Measurements from ENCODE around the gene POLR3B. TPM values are rescaled to one million over a fixed set of nuclear protein-coding genes. Genes with fewer than 3 reads are reported as not detected.
A peak's percentile ranks its signal among the peaks of the same experiment; 100 is the strongest.

Gene POLR3B
- total and polyA plus RNA-seq, 2 of the 13 experiments (the other 11 are each of a cell fraction or from before 2014, with no cell fraction given) = 4.8 to 13.1 TPM

DNA sequence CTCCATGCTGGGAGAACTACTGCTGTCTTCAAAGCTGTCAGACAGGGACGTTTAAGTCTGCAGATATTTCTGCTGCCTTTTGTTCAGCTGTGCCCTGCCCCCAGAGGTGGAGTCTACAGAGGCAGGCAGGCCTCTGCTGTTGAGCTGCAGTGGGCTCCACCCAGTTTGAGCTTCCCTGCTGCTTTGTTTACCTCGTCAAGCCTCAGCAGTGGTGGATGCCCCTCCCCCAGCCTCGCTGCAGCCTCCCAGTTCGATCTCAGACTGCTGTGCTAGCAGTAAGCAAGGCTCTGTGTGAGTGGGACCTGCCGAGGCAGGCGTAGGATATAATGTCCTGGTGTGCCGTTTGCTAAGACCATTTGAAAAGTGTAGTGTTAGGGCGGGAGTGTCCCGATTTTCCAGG, 193.9 kb downstream of the POLR3B start:
- H3K36me3 ChIP-seq (replicated peaks in 1 of 2; ENCODE audit: control insufficient read depth in 1 of 2, insufficient read depth in 2 of 2, low read length in 2 of 2) = no peaks in the 10 kb centered on the region
- 13% methylated on average over 8 of the region's 9 CpGs for WGBS (ENCODE audit: low lambda C conversion rate)
- no peak overlapping the region for H3K9ac ChIP-seq (ENCODE audit: insufficient read depth, low read depth, low read length)
- H3K4me1 ChIP-seq (ENCODE audit: insufficient read depth, low read length) = no peaks in the 10 kb centered on the region
- ATAC-seq (peak; percentile 61), DNase-seq (ENCODE audit: low spot score) (peak; percentile 32), FAIRE-seq (no peak)
- ChIA-PET POLR2A (no interaction called here), CTCF (ENCODE audit: low intra/inter-chr PET ratio, low total read pairs) (no interaction called here)
- peak overlapping the region in 1 of 3 experiments; percentile 40; a peak in 1 of 6 replicates for H3K4me3 ChIP-seq (replicated peaks in 1 of 3; ENCODE audit: insufficient read depth in 1 of 3, low read depth in 2 of 3, low read length in 3 of 3)
- TF ChIP-seq ZNF552 (CRISPR knock-in tag; IDR thresholded peaks at IDR 0.05; ENCODE audit: borderline replicate concordance) (no peak), FOXA1 (IDR thresholded peaks at IDR 0.05) (no peak), FOXA1 (CRISPR knock-in tag; IDR thresholded peaks at IDR 0.05) (peak; percentile 50), POLR2AphosphoS5 (IDR thresholded peaks at IDR 0.05; ENCODE audit: low read depth, low read length) (no peak), FOXA3 (CRISPR knock-in tag; IDR thresholded peaks at IDR 0.05) (peak; percentile 44; the same call in 1 of the 2 replicates), FOXO1 (CRISPR knock-in tag; IDR thresholded peaks at IDR 0.05) (0 out of 2 replicates have a peak, but pooled peaks have one; percentile 26), FOXK1 (CRISPR knock-in tag; IDR thresholded peaks at IDR 0.05; ENCODE audit: borderline replicate concordance, low read depth) (peak; percentile 67; the same call in 1 of the 2 replicates), ZNF292 (CRISPR knock-in tag; IDR thresholded peaks at IDR 0.05; ENCODE audit: borderline replicate concordance, low read depth) (0 out of 2 replicates have a peak, but pooled peaks have one; percentile 22), THAP11 (CRISPR knock-in tag; IDR thresholded peaks at IDR 0.05) (no peak), NAIF1 (CRISPR knock-in tag; IDR thresholded peaks at IDR 0.05; ENCODE audit: borderline replicate concordance) (no peak)
- TF ChIP-seq, protein P1, sequence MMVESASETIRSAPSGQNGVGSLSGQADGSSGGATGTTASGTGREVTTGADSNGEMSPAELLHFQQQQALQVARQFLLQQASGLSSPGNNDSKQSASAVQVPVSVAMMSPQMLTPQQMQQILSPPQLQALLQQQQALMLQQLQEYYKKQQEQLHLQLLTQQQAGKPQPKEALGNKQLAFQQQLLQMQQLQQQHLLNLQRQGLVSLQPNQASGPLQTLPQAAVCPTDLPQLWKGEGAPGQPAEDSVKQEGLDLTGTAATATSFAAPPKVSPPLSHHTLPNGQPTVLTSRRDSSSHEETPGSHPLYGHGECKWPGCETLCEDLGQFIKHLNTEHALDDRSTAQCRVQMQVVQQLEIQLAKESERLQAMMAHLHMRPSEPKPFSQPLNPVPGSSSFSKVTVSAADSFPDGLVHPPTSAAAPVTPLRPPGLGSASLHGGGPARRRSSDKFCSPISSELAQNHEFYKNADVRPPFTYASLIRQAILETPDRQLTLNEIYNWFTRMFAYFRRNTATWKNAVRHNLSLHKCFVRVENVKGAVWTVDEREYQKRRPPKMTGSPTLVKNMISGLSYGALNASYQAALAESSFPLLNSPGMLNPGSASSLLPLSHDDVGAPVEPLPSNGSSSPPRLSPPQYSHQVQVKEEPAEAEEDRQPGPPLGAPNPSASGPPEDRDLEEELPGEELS (CRISPR knock-in tag; IDR thresholded peaks at IDR 0.05) = peak; percentile 25; the same call in 1 of the 2 replicates
- TF ChIP-seq, protein P2, sequence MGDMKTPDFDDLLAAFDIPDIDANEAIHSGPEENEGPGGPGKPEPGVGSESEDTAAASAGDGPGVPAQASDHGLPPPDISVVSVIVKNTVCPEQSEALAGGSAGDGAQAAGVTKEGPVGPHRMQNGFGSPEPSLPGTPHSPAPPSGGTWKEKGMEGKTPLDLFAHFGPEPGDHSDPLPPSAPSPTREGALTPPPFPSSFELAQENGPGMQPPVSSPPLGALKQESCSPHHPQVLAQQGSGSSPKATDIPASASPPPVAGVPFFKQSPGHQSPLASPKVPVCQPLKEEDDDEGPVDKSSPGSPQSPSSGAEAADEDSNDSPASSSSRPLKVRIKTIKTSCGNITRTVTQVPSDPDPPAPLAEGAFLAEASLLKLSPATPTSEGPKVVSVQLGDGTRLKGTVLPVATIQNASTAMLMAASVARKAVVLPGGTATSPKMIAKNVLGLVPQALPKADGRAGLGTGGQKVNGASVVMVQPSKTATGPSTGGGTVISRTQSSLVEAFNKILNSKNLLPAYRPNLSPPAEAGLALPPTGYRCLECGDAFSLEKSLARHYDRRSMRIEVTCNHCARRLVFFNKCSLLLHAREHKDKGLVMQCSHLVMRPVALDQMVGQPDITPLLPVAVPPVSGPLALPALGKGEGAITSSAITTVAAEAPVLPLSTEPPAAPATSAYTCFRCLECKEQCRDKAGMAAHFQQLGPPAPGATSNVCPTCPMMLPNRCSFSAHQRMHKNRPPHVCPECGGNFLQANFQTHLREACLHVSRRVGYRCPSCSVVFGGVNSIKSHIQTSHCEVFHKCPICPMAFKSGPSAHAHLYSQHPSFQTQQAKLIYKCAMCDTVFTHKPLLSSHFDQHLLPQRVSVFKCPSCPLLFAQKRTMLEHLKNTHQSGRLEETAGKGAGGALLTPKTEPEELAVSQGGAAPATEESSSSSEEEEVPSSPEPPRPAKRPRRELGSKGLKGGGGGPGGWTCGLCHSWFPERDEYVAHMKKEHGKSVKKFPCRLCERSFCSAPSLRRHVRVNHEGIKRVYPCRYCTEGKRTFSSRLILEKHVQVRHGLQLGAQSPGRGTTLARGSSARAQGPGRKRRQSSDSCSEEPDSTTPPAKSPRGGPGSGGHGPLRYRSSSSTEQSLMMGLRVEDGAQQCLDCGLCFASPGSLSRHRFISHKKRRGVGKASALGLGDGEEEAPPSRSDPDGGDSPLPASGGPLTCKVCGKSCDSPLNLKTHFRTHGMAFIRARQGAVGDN (CRISPR knock-in tag; IDR thresholded peaks at IDR 0.05) = peak; percentile 31; the same call in 1 of the 2 replicates
- TF ChIP-seq, protein P3, sequence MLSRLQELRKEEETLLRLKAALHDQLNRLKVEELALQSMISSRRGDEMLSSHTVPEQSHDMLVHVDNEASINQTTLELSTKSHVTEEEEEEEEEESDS (CRISPR knock-in tag; IDR thresholded peaks at IDR 0.05; ENCODE audit: borderline replicate concordance) = no peak
- TF ChIP-seq, protein P4, sequence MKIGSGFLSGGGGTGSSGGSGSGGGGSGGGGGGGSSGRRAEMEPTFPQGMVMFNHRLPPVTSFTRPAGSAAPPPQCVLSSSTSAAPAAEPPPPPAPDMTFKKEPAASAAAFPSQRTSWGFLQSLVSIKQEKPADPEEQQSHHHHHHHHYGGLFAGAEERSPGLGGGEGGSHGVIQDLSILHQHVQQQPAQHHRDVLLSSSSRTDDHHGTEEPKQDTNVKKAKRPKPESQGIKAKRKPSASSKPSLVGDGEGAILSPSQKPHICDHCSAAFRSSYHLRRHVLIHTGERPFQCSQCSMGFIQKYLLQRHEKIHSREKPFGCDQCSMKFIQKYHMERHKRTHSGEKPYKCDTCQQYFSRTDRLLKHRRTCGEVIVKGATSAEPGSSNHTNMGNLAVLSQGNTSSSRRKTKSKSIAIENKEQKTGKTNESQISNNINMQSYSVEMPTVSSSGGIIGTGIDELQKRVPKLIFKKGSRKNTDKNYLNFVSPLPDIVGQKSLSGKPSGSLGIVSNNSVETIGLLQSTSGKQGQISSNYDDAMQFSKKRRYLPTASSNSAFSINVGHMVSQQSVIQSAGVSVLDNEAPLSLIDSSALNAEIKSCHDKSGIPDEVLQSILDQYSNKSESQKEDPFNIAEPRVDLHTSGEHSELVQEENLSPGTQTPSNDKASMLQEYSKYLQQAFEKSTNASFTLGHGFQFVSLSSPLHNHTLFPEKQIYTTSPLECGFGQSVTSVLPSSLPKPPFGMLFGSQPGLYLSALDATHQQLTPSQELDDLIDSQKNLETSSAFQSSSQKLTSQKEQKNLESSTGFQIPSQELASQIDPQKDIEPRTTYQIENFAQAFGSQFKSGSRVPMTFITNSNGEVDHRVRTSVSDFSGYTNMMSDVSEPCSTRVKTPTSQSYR (CRISPR knock-in tag; IDR thresholded peaks at IDR 0.05; ENCODE audit: borderline replicate concordance) = peak; percentile 86
- BruUV-seq (replicated peaks) = no TSS peak
- peaks cover 4% of the 10 kb centered on the region; the same call in 1 of the 2 replicates for H3K9me3 ChIP-seq (ENCODE audit: low read length)
- H3K79me2 ChIP-seq (ENCODE audit: insufficient read depth, low read length) = no peaks in the 10 kb centered on the region
- H3K27ac ChIP-seq (ENCODE audit: extremely low read length, insufficient read depth, low read length) = no peak overlapping the region
- intact Hi-C loops (cut with micrococcal nuclease; ENCODE audit: unreplicated experiment) = no loop called here
- H2AFZ ChIP-seq (ENCODE audit: low read length) = no peak overlapping the region
- H3K4me2 ChIP-seq (ENCODE audit: low read depth, low read length) = peak overlapping the region; percentile 54
- H3K27me3 ChIP-seq (ENCODE audit: control insufficient read depth in 1 of 2, insufficient read depth in 2 of 2, low read length in 2 of 2) = no peaks in the 10 kb centered on the region
- no peaks in the 10 kb centered on the region for H4K20me1 ChIP-seq (ENCODE audit: insufficient read depth, low read length)
- in situ Hi-C loops (cut with HindIII; ENCODE audit: extremely low pct_ligation_motif_present, low pct_unique_long_range_greater_than_20kb) = no loop called here
